ENCODE results near the gene HPS6. TPM values are rescaled to one million over a fixed set of nuclear protein-coding genes. Genes with fewer than 3 reads are reported as not detected.
"Not testable (repeated sequence)": the region's sequence is repeated elsewhere in the genome, so short reads cannot be mapped to it uniquely, and the experiment has no call there.

HPS6 gene
- polyA plus RNA-seq, 2 of the 4 experiments (the other 2 are of a cell fraction) = 5.6 to 15.3 TPM

DNA sequence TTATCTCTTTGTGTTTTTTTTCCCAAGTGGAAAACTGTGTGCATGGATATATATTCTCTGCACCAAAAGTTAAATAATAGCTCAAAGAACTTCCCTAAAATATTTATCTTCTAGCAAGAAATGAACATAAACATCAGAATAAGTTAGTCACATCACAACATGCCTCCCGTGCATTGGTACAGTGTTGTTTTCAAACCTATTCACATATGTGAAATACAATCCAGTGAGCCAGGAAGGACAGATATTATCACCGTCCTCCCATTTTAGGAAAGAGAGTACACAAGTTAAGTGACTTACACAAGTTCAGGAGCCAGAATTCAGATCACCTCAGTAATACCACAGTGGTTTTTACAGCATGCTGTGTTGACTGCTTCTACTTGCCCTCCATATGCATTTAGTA lies 31.4 kb upstream of the HPS6 start (continued):
- TF ChIP-seq, protein P1, sequence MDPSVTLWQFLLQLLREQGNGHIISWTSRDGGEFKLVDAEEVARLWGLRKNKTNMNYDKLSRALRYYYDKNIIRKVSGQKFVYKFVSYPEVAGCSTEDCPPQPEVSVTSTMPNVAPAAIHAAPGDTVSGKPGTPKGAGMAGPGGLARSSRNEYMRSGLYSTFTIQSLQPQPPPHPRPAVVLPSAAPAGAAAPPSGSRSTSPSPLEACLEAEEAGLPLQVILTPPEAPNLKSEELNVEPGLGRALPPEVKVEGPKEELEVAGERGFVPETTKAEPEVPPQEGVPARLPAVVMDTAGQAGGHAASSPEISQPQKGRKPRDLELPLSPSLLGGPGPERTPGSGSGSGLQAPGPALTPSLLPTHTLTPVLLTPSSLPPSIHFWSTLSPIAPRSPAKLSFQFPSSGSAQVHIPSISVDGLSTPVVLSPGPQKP (IDR thresholded peaks at IDR 0.05; ENCODE audit: low read depth, low read length) = no peak
- TF ChIP-seq HOXB5 (CRISPR knock-in tag; IDR thresholded peaks at IDR 0.05) (no peak), TP53 (CRISPR knock-in tag; IDR thresholded peaks at IDR 0.05) (no peak)

DNA sequence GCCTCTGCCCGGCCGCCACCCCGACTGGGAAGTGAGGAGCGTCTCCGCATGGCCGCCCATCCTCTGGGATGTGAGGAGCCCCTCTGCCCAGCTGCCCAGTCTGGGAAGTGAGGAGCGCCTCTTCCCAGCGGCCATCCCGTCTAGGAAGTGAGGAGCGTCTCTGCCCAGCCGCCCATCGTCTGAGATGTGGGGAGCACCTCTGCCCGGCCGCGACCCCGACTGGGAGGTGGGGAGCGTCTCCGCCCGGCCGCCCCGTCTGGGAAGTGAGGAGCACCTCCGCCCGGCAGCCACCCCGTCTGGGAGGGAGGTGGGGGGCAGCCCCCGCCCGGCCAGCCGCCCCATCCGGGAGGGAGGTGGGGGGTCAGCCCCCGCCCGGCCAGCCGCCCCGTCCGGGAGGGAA lies 29.3 kb upstream of the HPS6 start:
- CTCF ChIA-PET = interaction anchor here (0.6 to 3.2 kb wide), 4 partner anchors 11 to 1244 kb away, joined by 3 to 23 read pairs (median 4); no protein-coding TSS in a partner anchor
- H3K4me1 ChIP-seq; H3K27ac ChIP-seq; H3K4me2 ChIP-seq; H3K4me3 ChIP-seq; POLR2A ChIA-PET; ATAC-seq; DNase-seq (ENCODE audit: low read depth in 1 of 2, low spot score in 1 of 2); H3K9me3 ChIP-seq; FAIRE-seq: not testable (repeated sequence)
- 96% methylated on average over 14 of the region's 33 CpGs for WGBS (ENCODE audit: missing lambda C conversion rate)

DNA sequence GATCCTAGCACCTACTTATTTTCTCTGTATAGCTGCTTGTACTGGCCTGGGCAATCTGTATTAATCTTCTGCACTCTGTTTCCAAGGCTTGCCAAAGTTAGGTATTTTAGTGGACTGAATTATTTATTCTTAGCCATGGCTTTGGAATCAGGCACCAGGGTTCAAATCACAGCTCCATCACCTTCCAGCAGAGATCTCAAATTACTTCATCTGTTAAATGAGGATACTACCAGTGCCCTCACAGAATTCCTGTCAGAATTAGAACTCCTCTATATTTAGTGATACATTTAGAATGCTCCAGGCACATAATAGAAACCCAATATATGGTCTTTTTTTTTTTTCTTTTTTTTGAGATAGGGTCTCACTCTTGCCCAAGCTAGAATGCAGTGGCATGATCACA lies 26.7 kb upstream of the HPS6 start:
- H3K4me2 ChIP-seq = no peak overlapping the region
- POLR2A ChIA-PET = no interaction called here
- ATAC-seq = no peak
- H3K27ac ChIP-seq = no peak overlapping the region
- H3K9me3 ChIP-seq = no peaks in the 10 kb centered on the region
- H3K4me1 ChIP-seq = no peaks in the 10 kb centered on the region
- CTCF ChIA-PET = interaction anchor here (0.7 to 1.9 kb wide), 5 partner anchors 29 to 445 kb away, joined by 4 to 8 read pairs (median 4); no protein-coding TSS in a partner anchor
- TF ChIP-seq, protein P2, sequence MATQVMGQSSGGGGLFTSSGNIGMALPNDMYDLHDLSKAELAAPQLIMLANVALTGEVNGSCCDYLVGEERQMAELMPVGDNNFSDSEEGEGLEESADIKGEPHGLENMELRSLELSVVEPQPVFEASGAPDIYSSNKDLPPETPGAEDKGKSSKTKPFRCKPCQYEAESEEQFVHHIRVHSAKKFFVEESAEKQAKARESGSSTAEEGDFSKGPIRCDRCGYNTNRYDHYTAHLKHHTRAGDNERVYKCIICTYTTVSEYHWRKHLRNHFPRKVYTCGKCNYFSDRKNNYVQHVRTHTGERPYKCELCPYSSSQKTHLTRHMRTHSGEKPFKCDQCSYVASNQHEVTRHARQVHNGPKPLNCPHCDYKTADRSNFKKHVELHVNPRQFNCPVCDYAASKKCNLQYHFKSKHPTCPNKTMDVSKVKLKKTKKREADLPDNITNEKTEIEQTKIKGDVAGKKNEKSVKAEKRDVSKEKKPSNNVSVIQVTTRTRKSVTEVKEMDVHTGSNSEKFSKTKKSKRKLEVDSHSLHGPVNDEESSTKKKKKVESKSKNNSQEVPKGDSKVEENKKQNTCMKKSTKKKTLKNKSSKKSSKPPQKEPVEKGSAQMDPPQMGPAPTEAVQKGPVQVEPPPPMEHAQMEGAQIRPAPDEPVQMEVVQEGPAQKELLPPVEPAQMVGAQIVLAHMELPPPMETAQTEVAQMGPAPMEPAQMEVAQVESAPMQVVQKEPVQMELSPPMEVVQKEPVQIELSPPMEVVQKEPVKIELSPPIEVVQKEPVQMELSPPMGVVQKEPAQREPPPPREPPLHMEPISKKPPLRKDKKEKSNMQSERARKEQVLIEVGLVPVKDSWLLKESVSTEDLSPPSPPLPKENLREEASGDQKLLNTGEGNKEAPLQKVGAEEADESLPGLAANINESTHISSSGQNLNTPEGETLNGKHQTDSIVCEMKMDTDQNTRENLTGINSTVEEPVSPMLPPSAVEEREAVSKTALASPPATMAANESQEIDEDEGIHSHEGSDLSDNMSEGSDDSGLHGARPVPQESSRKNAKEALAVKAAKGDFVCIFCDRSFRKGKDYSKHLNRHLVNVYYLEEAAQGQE (IDR thresholded peaks at IDR 0.05) = no peak
- TF ChIP-seq POLR2AphosphoS2 (conservative IDR thresholded peaks at IDR 0.05; ENCODE audit: low read length) = no peak
- TF ChIP-seq NPAS2 (CRISPR knock-in tag; IDR thresholded peaks at IDR 0.05; ENCODE audit: borderline replicate concordance) = no peak
- TF ChIP-seq RNF2 (IDR thresholded peaks at IDR 0.05; ENCODE audit: borderline replicate concordance, low read depth) = no peak
- TF ChIP-seq, protein P3, sequence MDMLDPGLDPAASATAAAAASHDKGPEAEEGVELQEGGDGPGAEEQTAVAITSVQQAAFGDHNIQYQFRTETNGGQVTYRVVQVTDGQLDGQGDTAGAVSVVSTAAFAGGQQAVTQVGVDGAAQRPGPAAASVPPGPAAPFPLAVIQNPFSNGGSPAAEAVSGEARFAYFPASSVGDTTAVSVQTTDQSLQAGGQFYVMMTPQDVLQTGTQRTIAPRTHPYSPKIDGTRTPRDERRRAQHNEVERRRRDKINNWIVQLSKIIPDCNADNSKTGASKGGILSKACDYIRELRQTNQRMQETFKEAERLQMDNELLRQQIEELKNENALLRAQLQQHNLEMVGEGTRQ (IDR thresholded peaks at IDR 0.05) = no peak
- TF ChIP-seq, protein P4, sequence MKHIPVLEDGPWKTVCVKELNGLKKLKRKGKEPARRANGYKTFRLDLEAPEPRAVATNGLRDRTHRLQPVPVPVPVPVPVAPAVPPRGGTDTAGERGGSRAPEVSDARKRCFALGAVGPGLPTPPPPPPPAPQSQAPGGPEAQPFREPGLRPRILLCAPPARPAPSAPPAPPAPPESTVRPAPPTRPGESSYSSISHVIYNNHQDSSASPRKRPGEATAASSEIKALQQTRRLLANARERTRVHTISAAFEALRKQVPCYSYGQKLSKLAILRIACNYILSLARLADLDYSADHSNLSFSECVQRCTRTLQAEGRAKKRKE (CRISPR knock-in tag; IDR thresholded peaks at IDR 0.05; ENCODE audit: low read depth) = no peak
- TF ChIP-seq JUNB (IDR thresholded peaks at IDR 0.05) = no peak
- no peak for TF ChIP-seq KDM1A (IDR thresholded peaks at IDR 0.05; ENCODE audit: low read depth)
- TF ChIP-seq, protein P5, sequence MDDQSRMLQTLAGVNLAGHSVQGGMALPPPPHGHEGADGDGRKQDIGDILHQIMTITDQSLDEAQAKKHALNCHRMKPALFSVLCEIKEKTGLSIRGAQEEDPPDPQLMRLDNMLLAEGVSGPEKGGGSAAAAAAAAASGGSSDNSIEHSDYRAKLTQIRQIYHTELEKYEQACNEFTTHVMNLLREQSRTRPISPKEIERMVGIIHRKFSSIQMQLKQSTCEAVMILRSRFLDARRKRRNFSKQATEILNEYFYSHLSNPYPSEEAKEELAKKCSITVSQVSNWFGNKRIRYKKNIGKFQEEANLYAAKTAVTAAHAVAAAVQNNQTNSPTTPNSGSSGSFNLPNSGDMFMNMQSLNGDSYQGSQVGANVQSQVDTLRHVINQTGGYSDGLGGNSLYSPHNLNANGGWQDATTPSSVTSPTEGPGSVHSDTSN (IDR thresholded peaks at IDR 0.05) = no peak
- TF ChIP-seq NFE2L2 (conservative IDR thresholded peaks at IDR 0.05; ENCODE audit: low read length) = no peak
- TF ChIP-seq FOSL2 (IDR thresholded peaks at IDR 0.05) = no peak
- no peak for TF ChIP-seq FOSL2 (CRISPR knock-in tag; IDR thresholded peaks at IDR 0.05)
- no peak for TF ChIP-seq RAD21 (conservative IDR thresholded peaks at IDR 0.05 in 1 of 2, IDR thresholded peaks at IDR 0.05 in 1 of 2)
- TF ChIP-seq HDAC2 (IDR thresholded peaks at IDR 0.05) = no peak
- TF ChIP-seq CHD4 (IDR thresholded peaks at IDR 0.05; ENCODE audit: borderline replicate concordance) = no peak
- TF ChIP-seq HOXB5 (CRISPR knock-in tag; IDR thresholded peaks at IDR 0.05) = no peak
- no peak for TF ChIP-seq POLR2A (IDR thresholded peaks at IDR 0.05; ENCODE audit: low read length)
- no peak for TF ChIP-seq CHD2 (IDR thresholded peaks at IDR 0.05; ENCODE audit: low read length, partially characterized antibody)
- TF ChIP-seq, protein P6, sequence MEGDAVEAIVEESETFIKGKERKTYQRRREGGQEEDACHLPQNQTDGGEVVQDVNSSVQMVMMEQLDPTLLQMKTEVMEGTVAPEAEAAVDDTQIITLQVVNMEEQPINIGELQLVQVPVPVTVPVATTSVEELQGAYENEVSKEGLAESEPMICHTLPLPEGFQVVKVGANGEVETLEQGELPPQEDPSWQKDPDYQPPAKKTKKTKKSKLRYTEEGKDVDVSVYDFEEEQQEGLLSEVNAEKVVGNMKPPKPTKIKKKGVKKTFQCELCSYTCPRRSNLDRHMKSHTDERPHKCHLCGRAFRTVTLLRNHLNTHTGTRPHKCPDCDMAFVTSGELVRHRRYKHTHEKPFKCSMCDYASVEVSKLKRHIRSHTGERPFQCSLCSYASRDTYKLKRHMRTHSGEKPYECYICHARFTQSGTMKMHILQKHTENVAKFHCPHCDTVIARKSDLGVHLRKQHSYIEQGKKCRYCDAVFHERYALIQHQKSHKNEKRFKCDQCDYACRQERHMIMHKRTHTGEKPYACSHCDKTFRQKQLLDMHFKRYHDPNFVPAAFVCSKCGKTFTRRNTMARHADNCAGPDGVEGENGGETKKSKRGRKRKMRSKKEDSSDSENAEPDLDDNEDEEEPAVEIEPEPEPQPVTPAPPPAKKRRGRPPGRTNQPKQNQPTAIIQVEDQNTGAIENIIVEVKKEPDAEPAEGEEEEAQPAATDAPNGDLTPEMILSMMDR (IDR thresholded peaks at IDR 0.05) = no peak
- TF ChIP-seq TP53 (CRISPR knock-in tag; IDR thresholded peaks at IDR 0.05) = no peak
- no peak for TF ChIP-seq EP300 (IDR thresholded peaks at IDR 0.05)
- no peak overlapping the region for H3K4me3 ChIP-seq
- no peak for FAIRE-seq
- no peak for DNase-seq (ENCODE audit: low read depth in 1 of 2, low spot score in 1 of 2)
